WTC11 (cell line): ENCODE data around the gene TBC1D22B.

Source experiments
- CTCF ChIP-seq: fragments of 200-600 bp; IDR thresholded peaks from 2 replicates; pipeline ENCODE4 v1.8.0; 2022; ENCODE audit warnings: antibody characterized with exemption
- TF ChIP-seq, protein P1 (sequence below): sonication (generic); formaldehyde crosslinking; conservative IDR thresholded peaks from 2 replicates; pipeline ENCODE4 v1.8.1; 2023; ENCODE audit warnings: mild to moderate bottlenecking, low read depth, missing genetic modification reagents, moderate library complexity

DNA sequence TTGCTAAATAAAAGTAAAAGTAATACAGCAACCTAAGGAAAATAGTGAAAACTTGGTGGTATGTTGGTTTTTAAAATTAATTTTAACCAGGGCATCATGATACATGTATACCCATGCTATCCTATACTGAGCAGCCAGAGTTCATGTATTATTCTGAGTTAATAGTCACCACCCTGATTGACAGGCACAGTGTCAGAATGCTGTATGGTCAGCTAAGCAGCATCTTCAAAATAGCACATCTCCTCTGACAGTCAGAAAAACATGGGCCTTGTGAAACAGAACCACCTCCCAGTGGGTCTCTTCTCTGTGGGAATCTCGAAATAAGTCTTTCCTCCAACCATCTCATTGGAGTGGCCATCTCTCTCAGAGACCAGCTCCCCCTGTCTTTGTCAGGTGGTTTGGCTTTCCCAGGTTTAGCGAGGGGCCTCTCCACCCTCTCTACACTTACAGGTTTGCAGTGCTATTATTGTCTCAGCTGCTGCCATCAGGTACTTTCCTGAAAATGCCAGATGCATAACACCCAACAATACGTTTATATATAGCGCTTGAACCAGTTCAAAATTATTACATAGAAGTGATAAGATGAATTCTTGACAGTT is 49.2 kb downstream of the TBC1D22B start:
- TF ChIP-seq, protein P1, sequence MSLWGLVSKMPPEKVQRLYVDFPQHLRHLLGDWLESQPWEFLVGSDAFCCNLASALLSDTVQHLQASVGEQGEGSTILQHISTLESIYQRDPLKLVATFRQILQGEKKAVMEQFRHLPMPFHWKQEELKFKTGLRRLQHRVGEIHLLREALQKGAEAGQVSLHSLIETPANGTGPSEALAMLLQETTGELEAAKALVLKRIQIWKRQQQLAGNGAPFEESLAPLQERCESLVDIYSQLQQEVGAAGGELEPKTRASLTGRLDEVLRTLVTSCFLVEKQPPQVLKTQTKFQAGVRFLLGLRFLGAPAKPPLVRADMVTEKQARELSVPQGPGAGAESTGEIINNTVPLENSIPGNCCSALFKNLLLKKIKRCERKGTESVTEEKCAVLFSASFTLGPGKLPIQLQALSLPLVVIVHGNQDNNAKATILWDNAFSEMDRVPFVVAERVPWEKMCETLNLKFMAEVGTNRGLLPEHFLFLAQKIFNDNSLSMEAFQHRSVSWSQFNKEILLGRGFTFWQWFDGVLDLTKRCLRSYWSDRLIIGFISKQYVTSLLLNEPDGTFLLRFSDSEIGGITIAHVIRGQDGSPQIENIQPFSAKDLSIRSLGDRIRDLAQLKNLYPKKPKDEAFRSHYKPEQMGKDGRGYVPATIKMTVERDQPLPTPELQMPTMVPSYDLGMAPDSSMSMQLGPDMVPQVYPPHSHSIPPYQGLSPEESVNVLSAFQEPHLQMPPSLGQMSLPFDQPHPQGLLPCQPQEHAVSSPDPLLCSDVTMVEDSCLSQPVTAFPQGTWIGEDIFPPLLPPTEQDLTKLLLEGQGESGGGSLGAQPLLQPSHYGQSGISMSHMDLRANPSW (CRISPR knock-in tag): no peak
- TF ChIP-seq CTCF: no peak
